ENCODE measurements around the gene MCRIP1. TPM values are rescaled to one million over a fixed set of nuclear protein-coding genes. Genes with fewer than 3 reads are reported as not detected.

The MCRIP1 gene
- total RNA-seq, 1 donor from 2014 or later: 51.9 TPM

GRCh38 chr17:81866440-81867169 is 33.5 kb upstream of the MCRIP1 start:
- H3K27ac Mint-ChIP-seq: peak overlapping the region; percentile 63
- no peaks in the 10 kb centered on the region for H3K9me3 Mint-ChIP-seq
- peak overlapping the region; percentile 5 for H3K4me3 Mint-ChIP-seq
- H3K27me3 Mint-ChIP-seq: no peaks in the 10 kb centered on the region
- DNase-seq: no peak
- intact Hi-C loops (cut with micrococcal nuclease): no loop called here
- peaks cover 51% of the 10 kb centered on the region for H3K36me3 Mint-ChIP-seq (ENCODE audit: low read depth)
- H3K4me1 Mint-ChIP-seq: peaks cover 41% of the 10 kb centered on the region

- H3K9me3 Mint-ChIP-seq: no peaks in the 10 kb centered on the region
- H3K27me3 Mint-ChIP-seq: no peaks in the 10 kb centered on the region
- peak overlapping the region; percentile 63 for H3K27ac Mint-ChIP-seq
- DNase-seq: no peak
- intact Hi-C loops (cut with micrococcal nuclease): no loop called here
- peaks cover 49% of the 10 kb centered on the region for H3K36me3 Mint-ChIP-seq (ENCODE audit: low read depth)
- H3K4me1 Mint-ChIP-seq: peaks cover 41% of the 10 kb centered on the region
- no peak overlapping the region for H3K4me3 Mint-ChIP-seq
Measured at GRCh38 chr17:81865733-81866439, 32.8 kb upstream of the MCRIP1 start.

DNA sequence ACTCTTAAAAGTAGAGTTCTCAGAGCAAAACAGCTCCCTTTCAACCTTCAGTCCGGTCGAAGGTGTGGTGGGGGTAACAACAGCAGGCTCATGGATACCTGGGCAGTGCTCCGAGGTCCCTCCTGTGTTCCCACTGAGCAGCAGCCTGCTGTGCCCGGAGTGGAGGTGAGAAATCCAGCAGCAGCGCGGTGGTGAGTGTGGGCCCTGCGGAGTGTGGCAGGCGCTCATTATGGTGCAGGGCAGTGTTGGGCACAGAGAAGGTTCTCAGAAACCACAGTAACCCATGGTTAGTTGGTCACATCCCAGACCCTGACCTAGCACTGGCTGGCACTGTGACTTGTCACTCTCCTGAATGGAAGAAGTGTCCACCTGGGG is 32.3 kb upstream of the MCRIP1 start:
- Mint-ChIP-seq H3K27me3 (no peaks in the 10 kb centered on the region), H3K9me3 (no peaks in the 10 kb centered on the region), H3K36me3 (ENCODE audit: low read depth) (peaks cover 51% of the 10 kb centered on the region), H3K4me3 (no peak overlapping the region), H3K27ac (peak overlapping the region; percentile 28), H3K4me1 (peaks cover 43% of the 10 kb centered on the region)
- DNase-seq: no peak
- intact Hi-C loops (cut with micrococcal nuclease): no loop called here

DNA sequence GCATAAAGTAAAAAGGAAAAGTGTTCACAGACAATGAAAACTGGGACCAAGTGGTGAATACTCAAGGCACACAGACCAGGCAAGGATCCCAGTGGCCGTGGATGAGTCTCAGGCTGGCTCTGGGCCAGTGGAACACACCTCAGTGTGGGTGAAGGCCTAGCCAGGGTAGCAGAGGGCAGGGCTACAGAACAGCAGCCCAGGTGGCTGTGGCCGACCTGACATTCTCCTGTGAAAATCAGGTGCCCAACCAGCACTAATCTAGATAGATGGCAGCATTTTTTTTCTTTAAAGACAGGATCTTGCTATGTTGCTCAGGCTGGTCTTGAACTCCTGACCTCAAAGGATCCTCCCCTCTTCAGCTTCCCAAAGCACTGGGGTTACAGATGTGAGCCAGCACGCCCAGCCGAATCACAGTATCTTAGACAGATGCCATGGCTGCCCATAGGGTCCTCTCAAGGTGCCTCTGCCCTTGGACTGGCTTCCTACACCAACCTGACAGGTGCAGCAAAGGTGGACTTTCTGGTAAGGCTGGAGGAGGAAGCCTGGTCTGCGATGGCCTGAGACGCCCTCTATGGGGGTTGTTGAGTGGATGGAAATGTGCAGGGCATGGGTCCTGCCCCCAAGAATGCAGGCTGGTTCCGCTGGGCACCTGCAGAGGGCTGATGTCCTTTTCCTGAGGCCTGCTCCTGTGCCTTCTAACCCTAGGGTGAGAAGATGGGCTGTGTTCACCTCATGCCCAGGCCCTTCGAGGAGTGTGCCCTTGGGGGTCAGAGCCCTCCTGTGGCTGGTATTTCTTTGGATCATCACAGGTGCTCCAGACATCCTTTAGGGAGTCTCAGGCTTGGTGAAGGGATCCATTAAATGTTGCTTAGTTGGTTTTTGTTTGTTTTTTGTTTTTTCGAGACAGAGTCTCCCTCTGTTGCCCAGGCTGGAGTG is 31.0 kb upstream of the MCRIP1 start:
- intact Hi-C loops (cut with micrococcal nuclease): loop anchor here (5.0 kb wide), 2 partner anchors 113 to 158 kb away; partner anchors contain the start of genes ASPSCR1, CENPX and LRRC45
- Mint-ChIP-seq H3K4me3 (no peak overlapping the region), H3K4me1 (peaks cover 40% of the 10 kb centered on the region), H3K27me3 (no peaks in the 10 kb centered on the region), H3K9me3 (no peaks in the 10 kb centered on the region), H3K27ac (peak overlapping the region; percentile 49), H3K36me3 (ENCODE audit: low read depth) (peaks cover 46% of the 10 kb centered on the region)
- DNase-seq: no peak

DNA sequence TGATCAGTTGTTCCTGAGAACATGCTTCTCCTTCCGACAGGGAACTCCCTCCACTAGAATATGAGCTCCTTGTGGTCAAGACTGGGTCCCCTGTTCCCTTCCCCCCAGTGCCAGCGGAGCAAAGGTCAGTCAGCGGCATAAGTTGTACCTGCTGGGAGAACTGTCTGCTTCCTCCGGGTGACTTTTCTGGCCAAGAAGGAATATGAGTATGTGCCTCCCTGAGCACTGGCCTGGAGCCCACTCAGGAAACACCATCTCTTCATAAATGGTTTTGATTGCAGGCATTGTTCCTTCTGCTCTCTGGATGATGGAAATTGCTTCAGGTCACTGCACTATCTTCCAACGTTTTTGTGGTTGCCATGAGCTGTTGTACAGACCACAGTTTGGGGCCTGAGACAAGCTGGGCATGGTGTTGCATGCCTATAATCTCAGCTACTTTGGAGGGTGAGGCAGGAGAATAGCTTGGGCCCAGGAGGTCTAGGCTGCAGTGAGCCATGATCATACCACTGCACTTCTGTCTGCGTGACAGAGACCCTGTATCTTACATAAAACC is 30.1 kb upstream of the MCRIP1 start:
- peaks cover 50% of the 10 kb centered on the region for H3K36me3 Mint-ChIP-seq (ENCODE audit: low read depth)
- H3K4me1 Mint-ChIP-seq: peaks cover 46% of the 10 kb centered on the region
- peak overlapping the region; percentile 49 for H3K27ac Mint-ChIP-seq
- H3K9me3 Mint-ChIP-seq: no peaks in the 10 kb centered on the region
- intact Hi-C loops (cut with micrococcal nuclease): loop anchor here (5.0 kb wide), 2 partner anchors 114 to 159 kb away; partner anchors contain the start of genes ASPSCR1, CENPX and LRRC45
- peak overlapping the region; percentile 76 for H3K4me3 Mint-ChIP-seq
- H3K27me3 Mint-ChIP-seq: no peaks in the 10 kb centered on the region
- no peak for DNase-seq

DNA sequence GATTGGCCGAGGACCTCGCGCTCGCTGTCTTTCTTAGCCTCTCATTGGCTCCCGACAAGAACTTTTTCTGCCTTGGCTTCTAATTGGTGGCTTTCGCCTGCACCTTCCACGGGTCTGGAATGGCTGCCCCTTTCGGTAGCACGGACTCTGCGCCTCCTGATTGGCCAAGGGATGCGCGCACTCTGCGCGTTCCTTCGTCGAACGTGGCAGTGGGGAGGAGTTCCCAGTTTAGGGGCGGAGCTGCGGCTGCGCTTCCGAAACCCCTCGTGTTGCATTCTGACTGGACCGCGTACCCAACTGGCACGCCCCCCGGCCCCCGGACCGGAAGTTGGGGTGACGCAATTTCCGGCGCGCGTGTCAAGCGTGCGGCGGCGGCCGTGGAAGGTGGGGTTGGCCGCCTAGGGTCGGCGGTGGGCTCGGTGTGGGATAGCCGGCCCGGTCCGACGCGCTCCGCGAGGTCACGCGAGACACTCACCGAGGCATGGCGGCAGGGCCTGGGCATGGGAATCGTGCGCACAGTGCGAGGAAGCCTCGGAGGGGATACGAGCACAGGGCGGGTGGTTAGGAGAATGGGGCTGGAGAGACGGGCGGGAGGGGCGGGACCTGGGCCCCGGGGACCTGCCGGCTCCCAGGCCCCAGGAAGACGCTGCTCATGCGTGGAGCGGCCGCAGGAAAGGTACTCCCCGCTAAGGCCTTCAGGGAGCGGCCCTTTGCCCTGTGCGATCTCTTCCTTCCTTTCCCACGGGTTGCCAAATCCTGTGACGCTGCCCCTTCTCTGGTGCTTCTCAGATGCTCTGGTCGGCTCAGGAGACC is 27.9 kb upstream of the MCRIP1 start:
- DNase-seq: peak; percentile 100
- Mint-ChIP-seq H3K4me1 (peaks cover 44% of the 10 kb centered on the region), H3K27ac (peak overlapping the region; percentile 98), H3K36me3 (ENCODE audit: low read depth) (peaks cover 56% of the 10 kb centered on the region), H3K4me3 (peak overlapping the region; percentile 96), H3K27me3 (no peaks in the 10 kb centered on the region), H3K9me3 (no peaks in the 10 kb centered on the region)
- intact Hi-C loops (cut with micrococcal nuclease): loop anchor here (1.0 to 5.0 kb wide), 7 partner anchors 9 to 237 kb away; partner anchors contain the start of genes ALYREF, ANAPC11, ASPSCR1 and CENPX

GRCh38 chr17:81859906-81860755 is 27.0 kb upstream of the MCRIP1 start, which contains the start of gene P4HB:
P4HB (minus strand) TSS chr17:81860535; CDS start chr17:81860471, 64 bp downstream.
- peak; percentile 80 for DNase-seq
- intact Hi-C loops (cut with micrococcal nuclease): loop anchor here (1.0 to 5.0 kb wide), 4 partner anchors 117 to 238 kb away; partner anchors contain the start of genes ASPSCR1, CENPX, FASN and LRRC45
- Mint-ChIP-seq H3K36me3 (ENCODE audit: low read depth) (peaks cover 59% of the 10 kb centered on the region), H3K9me3 (no peaks in the 10 kb centered on the region), H3K4me3 (peak within 1 kb of the TSS; percentile 96), H3K27ac (peak within 1 kb of the TSS; percentile 98), H3K27me3 (no peaks in the 10 kb centered on the region), H3K4me1 (peaks cover 43% of the 10 kb centered on the region)

DNA sequence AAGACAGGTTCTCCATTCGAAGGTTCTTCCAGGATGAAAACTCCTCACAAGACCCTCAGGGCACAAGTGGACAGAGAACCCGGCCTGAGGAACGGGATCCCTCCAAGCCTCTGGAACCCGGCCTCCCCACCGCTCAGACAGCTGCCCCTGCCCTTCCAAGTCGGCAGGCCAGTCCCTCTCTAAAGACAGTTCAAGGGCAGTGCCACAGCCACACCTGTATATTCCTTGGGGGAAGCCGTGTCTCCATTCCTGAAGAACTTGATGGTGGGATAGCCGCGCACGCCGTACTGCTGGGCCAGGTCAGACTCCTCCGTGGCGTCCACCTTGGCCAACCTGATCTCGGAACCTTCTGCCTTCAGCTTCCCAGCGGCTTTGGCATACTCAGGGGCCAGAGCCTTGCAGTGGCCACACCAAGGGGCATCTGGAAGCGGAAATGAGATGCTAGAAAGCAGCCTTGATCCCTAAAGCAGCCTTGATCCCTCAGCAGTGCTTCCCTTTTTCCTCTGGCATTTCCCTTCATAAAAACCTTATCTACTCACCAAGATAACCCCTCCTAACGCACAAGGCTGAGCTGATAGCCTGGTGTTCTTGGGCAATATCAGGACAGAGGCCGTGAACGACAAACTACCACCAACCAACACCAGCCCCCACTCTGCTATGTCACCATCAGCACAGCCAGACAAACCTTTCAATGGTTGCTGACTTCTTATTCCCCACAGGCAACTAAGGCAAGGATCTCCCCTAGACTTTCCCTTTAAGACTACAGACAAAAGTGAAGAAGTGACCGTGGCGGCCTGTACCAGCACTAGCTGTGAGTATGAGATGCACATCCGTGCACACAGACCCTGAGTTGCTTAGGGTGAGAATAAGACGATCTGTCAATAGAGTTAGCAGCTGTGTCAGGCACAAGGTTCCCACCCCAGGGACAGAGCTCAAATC is 26.1 kb upstream of the MCRIP1 start:
- Mint-ChIP-seq H3K9me3 (no peaks in the 10 kb centered on the region), H3K4me1 (peaks cover 43% of the 10 kb centered on the region), H3K36me3 (ENCODE audit: low read depth) (peaks cover 59% of the 10 kb centered on the region), H3K27ac (peak overlapping the region; percentile 88), H3K27me3 (no peaks in the 10 kb centered on the region), H3K4me3 (peak overlapping the region; percentile 92)
- peak; percentile 59 for DNase-seq
- intact Hi-C loops (cut with micrococcal nuclease): no loop called here

DNA sequence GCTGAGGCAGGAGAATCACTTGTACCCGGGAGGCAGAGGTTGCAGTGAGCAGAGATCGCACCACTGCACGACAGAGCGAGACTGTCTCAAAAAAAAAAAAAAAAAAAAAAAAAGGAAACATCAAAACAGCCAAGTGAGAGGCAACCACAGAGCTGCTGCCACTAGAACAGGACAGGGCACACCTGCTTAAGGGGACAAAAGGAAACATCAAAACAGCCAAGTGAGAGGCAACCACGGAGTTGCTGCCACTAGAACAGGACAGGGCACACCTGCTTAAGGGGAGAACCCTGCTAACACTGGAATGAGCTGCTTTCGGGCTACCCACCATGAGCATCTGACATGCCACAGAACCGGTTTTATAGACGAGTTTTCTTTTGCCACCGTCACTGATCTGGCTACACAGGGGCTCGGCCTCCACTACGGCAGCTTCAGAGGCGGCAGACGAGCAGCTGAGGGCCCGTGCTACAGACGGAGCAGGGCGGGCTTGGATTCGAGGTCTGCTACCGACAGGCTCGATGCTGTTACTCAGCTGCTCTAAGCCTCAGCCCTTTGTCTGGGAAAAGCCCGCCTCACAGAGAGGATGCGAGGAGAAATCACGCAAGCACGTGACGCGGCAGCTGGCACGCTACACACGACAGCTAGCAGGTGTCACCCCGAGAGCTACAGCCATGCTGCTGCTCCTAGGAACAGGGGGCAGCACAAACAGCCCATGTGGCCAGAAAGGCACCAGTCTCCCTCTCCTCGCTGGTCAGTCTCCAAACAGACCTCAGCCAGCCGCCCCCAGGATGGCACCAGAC is 25.3 kb upstream of the MCRIP1 start:
- intact Hi-C loops (cut with micrococcal nuclease): no loop called here
- DNase-seq: no peak
- Mint-ChIP-seq H3K27ac (peak overlapping the region; percentile 56), H3K4me1 (peaks cover 36% of the 10 kb centered on the region), H3K9me3 (no peaks in the 10 kb centered on the region), H3K27me3 (no peaks in the 10 kb centered on the region), H3K4me3 (peak overlapping the region; percentile 92), H3K36me3 (ENCODE audit: low read depth) (peaks cover 60% of the 10 kb centered on the region)

- no peak overlapping the region for H3K4me3 Mint-ChIP-seq
- peaks cover 71% of the 10 kb centered on the region for H3K36me3 Mint-ChIP-seq (ENCODE audit: low read depth)
- no peaks in the 10 kb centered on the region for H3K9me3 Mint-ChIP-seq
- H3K27me3 Mint-ChIP-seq: no peaks in the 10 kb centered on the region
- DNase-seq: peak; percentile 63
- H3K4me1 Mint-ChIP-seq: peaks cover 29% of the 10 kb centered on the region
- intact Hi-C loops (cut with micrococcal nuclease): no loop called here
- H3K27ac Mint-ChIP-seq: no peak overlapping the region
Measured at GRCh38 chr17:81854974-81855774, 22.1 kb upstream of the MCRIP1 start.

All from activated CD4-positive, alpha-beta T cell treated with anti-CD3 and anti-CD28 coated beads, Interleukin-2, amount 10 ng/mL, durations not matched to agents 24 days and 14 days (primary cell).